HUES48 (cell line): ENCODE data around the gene TMEM178B.

Experiments
- H3K27ac ChIP-seq: one replicate; pipeline ENCODE4 v1.7.0; 2013; ENCODE audit warnings: low read depth, low read length, inconsistent platforms
- H3K27me3 ChIP-seq: 2 replicates; pipeline ENCODE4 v1.6.1; 2013; ENCODE audit warnings: mild to moderate bottlenecking, low read length; ENCODE audit not compliant: control insufficient read depth, insufficient read depth
- H3K36me3 ChIP-seq: 2 replicates; pipeline ENCODE4 v1.6.1; 2013; ENCODE audit warnings: low read length; ENCODE audit not compliant: control insufficient read depth, insufficient read depth
- H3K4me1 ChIP-seq: 2 replicates; pipeline ENCODE4 v1.6.1; 2013; ENCODE audit warnings: mild to moderate bottlenecking, low read length; ENCODE audit not compliant: control insufficient read depth, insufficient read depth
- H3K4me3 ChIP-seq: 2 replicates; pipeline ENCODE4 v1.5.1; 2013; ENCODE audit warnings: mild to moderate bottlenecking, low read depth, low read length
- H3K9ac ChIP-seq: 2 replicates; pipeline ENCODE4 v1.6.1; 2013; ENCODE audit warnings: mild to moderate bottlenecking, low read depth, low read length, moderate library complexity
- H3K9me3 ChIP-seq: 2 replicates; pipeline ENCODE4 v1.6.1; 2013; ENCODE audit warnings: low read length; ENCODE audit not compliant: control insufficient read depth, insufficient read depth

Gene TMEM178B

GRCh38 chr7:141340991-141341390 lies 267.1 kb downstream of the TMEM178B start:
- Histone ChIP-seq H3K4me1 (peaks cover 2% of the 10 kb centered on the region), H3K9ac (no peak overlapping the region), H3K27me3 (no peaks in the 10 kb centered on the region), H3K9me3 (no peaks in the 10 kb centered on the region), H3K27ac (no peak overlapping the region), H3K36me3 (no peaks in the 10 kb centered on the region), H3K4me3 (no peak overlapping the region)

- Histone ChIP-seq H3K27me3 (no peaks in the 10 kb centered on the region), H3K9ac (no peak overlapping the region), H3K4me3 (no peak overlapping the region), H3K4me1 (no peaks in the 10 kb centered on the region), H3K36me3 (no peaks in the 10 kb centered on the region), H3K9me3 (no peaks in the 10 kb centered on the region), H3K27ac (no peak overlapping the region)
Measured at GRCh38 chr7:141342621-141343408, 269.0 kb downstream of the TMEM178B start.

GRCh38 chr7:141344153-141344935 lies 270.5 kb downstream of the TMEM178B start:
- no peaks in the 10 kb centered on the region for H3K4me1 ChIP-seq
- H3K9me3 ChIP-seq, result no peaks in the 10 kb centered on the region
- no peak overlapping the region for H3K9ac ChIP-seq
- no peaks in the 10 kb centered on the region for H3K27me3 ChIP-seq
- no peak overlapping the region for H3K27ac ChIP-seq
- no peak overlapping the region for H3K4me3 ChIP-seq
- H3K36me3 ChIP-seq, result no peaks in the 10 kb centered on the region

- no peak overlapping the region for H3K9ac ChIP-seq
- no peaks in the 10 kb centered on the region for H3K36me3 ChIP-seq
- H3K4me1 ChIP-seq, result no peaks in the 10 kb centered on the region
- no peak overlapping the region for H3K27ac ChIP-seq
- H3K27me3 ChIP-seq, result no peaks in the 10 kb centered on the region
- H3K9me3 ChIP-seq, result no peaks in the 10 kb centered on the region
- no peak overlapping the region for H3K4me3 ChIP-seq
Measured at GRCh38 chr7:141348728-141349127, 274.9 kb downstream of the TMEM178B start.

GRCh38 chr7:141349338-141349737 lies 275.5 kb downstream of the TMEM178B start:
- Histone ChIP-seq H3K9me3 (no peaks in the 10 kb centered on the region), H3K9ac (no peak overlapping the region), H3K27ac (no peak overlapping the region), H3K27me3 (no peaks in the 10 kb centered on the region), H3K36me3 (no peaks in the 10 kb centered on the region), H3K4me1 (0 out of 2 replicates have a peak, but pooled peaks cover under 1% of the 10 kb centered on the region), H3K4me3 (no peak overlapping the region)

- no peaks in the 10 kb centered on the region for H3K27me3 ChIP-seq
- H3K27ac ChIP-seq, result no peak overlapping the region
- no peak overlapping the region for H3K4me3 ChIP-seq
- no peaks in the 10 kb centered on the region for H3K36me3 ChIP-seq
- no peaks in the 10 kb centered on the region for H3K9me3 ChIP-seq
- H3K4me1 ChIP-seq, result peaks cover 5% of the 10 kb centered on the region; the same call in 1 of the 2 replicates
- no peak overlapping the region for H3K9ac ChIP-seq
Measured at GRCh38 chr7:141349804-141350203, 275.9 kb downstream of the TMEM178B start.

GRCh38 chr7:141351175-141351574 lies 277.3 kb downstream of the TMEM178B start:
- no peak overlapping the region for H3K4me3 ChIP-seq
- no peaks in the 10 kb centered on the region for H3K36me3 ChIP-seq
- H3K27ac ChIP-seq, result no peak overlapping the region
- H3K9ac ChIP-seq, result no peak overlapping the region
- H3K9me3 ChIP-seq, result no peaks in the 10 kb centered on the region
- H3K27me3 ChIP-seq, result no peaks in the 10 kb centered on the region
- H3K4me1 ChIP-seq, result peaks cover 10% of the 10 kb centered on the region; the same call in 1 of the 2 replicates

GRCh38 chr7:141352955-141353354 lies 279.1 kb downstream of the TMEM178B start:
- H3K36me3 ChIP-seq, result no peaks in the 10 kb centered on the region
- H3K4me3 ChIP-seq, result no peak overlapping the region
- H3K27me3 ChIP-seq, result no peaks in the 10 kb centered on the region
- no peak overlapping the region for H3K27ac ChIP-seq
- H3K4me1 ChIP-seq, result peaks cover 10% of the 10 kb centered on the region; the same call in 1 of the 2 replicates
- H3K9me3 ChIP-seq, result no peaks in the 10 kb centered on the region
- H3K9ac ChIP-seq, result no peak overlapping the region

GRCh38 chr7:141354251-141354650 lies 280.4 kb downstream of the TMEM178B start:
- Histone ChIP-seq H3K4me1 (peaks cover 10% of the 10 kb centered on the region; the same call in 1 of the 2 replicates), H3K4me3 (no peak overlapping the region), H3K27me3 (no peaks in the 10 kb centered on the region), H3K9me3 (no peaks in the 10 kb centered on the region), H3K9ac (no peak overlapping the region), H3K36me3 (no peaks in the 10 kb centered on the region), H3K27ac (no peak overlapping the region)

GRCh38 chr7:141355032-141355431 lies 281.2 kb downstream of the TMEM178B start:
- Histone ChIP-seq H3K4me3 (no peak overlapping the region), H3K4me1 (peaks cover 10% of the 10 kb centered on the region; the same call in 1 of the 2 replicates), H3K27ac (no peak overlapping the region), H3K36me3 (no peaks in the 10 kb centered on the region), H3K9me3 (no peaks in the 10 kb centered on the region), H3K9ac (no peak overlapping the region), H3K27me3 (no peaks in the 10 kb centered on the region)

- H3K9ac ChIP-seq, result no peak overlapping the region
- no peaks in the 10 kb centered on the region for H3K27me3 ChIP-seq
- H3K9me3 ChIP-seq, result no peaks in the 10 kb centered on the region
- H3K4me1 ChIP-seq, result peaks cover 10% of the 10 kb centered on the region; the same call in 1 of the 2 replicates
- no peak overlapping the region for H3K27ac ChIP-seq
- no peaks in the 10 kb centered on the region for H3K36me3 ChIP-seq
- H3K4me3 ChIP-seq, result no peak overlapping the region
Measured at GRCh38 chr7:141356161-141356560, 282.3 kb downstream of the TMEM178B start.
